Measurements from ENCODE around the gene TBCK.

GRCh38 chr4:106165351-106166010, 150.5 kb downstream of the TBCK start:
- TF ChIP-seq CTCF (IDR thresholded peaks at IDR 0.05; ENCODE audit: low read length) (no peak), EZH2 (IDR thresholded peaks at IDR 0.05; ENCODE audit: borderline replicate concordance, low read length) (no peak)
